Suppressor macrophage treated with lipopolysaccharide for 1 hour (primary cell): ENCODE measurements around the gene SEMA6D.

Experiments used
- DNase-seq, 3 donors: peaks; one replicate each; pipeline ENCODE4 v3.0.0-alpha.2; 2020 to 2022

Gene SEMA6D

GRCh38 chr15:47717036-47717612 is at the start of gene SEMA6D:
Gene SEMA6D (plus strand): TSS chr15:47717505. CDS start chr15:47759799, 42,294 bp downstream.
- DNase-seq, result peak in 2 of 3 donors; percentile 13 to 34

DNA sequence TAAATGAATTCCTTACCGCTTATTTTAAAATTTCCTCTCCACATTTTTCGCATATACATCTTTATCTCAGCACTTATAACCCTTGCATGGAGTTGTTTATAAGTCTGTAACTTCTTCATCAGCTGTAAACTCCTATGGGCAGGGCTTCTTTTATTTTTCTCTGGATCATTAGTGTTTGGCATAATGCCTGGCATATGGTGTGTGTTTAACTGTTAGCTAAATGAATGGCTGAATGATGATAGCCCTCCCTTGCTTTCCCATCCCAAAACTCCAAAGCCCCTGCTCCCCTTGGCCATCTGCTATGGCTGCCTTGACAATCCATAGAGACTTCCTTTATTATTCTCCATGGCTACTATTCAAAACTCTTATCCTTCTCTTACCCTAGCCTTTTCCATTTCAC is 48.1 kb upstream of the SEMA6D start:
- no peak for DNase-seq

DNA sequence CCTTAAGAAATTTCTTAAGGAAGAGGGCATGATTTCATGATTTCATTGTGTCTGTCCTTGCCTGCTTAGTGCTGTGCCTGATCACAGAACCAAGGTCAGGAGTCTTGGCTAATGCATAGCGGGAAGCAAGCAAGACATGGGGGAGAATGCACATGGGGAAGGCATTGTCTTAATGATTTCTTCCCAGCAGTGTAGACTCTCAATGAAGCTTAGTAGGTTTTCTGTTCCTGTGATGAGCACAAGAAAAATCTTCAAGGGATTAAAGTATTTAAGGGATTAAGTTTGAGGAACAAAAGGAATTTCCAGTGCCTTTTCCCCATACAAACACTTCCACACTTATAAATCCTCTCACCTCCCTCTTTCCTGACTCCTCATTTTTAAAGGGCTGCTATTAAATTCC is 46.9 kb upstream of the SEMA6D start:
- no peak for DNase-seq

DNA sequence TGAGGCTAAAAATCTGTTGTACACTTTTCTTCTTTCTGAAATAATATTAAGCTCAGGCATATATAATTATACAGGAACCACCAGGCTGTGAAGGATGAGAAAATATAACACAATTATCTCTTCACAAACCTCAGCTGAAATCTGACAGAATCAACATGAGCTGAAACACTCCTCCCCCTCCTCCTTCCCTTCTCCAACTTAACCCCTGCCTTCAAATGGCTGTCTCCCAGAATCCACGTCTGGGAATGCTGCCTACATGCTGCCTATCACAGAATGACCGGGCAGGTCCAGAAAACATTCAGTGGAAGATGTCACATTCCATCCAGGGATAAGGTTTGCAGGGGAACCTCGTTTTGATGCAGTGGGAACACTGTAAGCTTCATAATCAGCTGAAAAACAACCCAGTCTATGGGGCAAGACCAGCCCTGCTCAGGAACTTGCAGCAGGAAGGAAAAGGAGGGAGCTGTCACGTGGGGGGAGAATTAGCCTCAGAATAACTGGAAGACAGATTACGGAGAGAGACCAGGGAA is 44.0 kb upstream of the SEMA6D start:
- peak in 1 of 3 donors; percentile 3 for DNase-seq

- DNase-seq, result no peak
Observed at GRCh38 chr15:47674586-47675232, 42.6 kb upstream of the SEMA6D start.

DNA sequence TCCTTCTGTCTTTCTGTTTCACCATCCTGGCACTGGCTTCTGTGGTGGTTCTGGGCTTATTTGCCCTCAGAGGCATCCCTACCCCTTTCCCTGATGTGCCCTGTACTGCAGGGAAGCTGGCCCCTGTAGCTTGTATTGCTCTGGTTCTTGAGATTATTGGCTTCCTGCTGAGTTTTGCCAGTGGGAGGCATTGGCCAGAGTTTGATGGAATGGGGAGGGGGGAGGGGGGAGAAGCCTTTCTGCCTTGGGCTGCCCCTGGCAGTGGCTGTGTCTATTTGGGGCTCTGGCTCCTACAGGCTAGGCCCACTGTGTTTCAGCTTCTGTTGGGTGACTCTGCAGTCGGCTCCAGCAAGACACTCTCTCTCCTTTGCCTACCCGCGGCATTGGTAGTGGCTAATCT is 41.6 kb upstream of the SEMA6D start:
- no peak for DNase-seq

GRCh38 chr15:47678040-47678439 is 39.3 kb upstream of the SEMA6D start:
- no peak for DNase-seq

DNA sequence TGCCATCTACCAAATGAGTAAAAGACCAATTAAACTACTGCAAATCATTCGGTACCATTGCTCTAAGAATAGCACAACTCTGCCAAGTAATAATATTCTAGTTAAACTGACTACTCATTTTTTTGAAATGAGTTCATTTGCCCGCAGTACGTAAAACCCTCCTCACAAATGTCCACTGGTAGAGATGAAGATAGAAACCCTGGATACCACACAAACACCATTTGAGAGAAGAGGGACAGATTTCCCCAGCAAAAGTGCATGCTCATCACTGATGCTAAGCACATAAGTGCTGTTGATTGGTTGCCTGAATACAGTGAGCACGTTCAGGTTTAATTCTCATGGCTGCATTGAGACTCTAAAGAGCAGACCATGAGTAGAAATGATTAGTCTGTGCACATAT is 34.6 kb upstream of the SEMA6D start:
- DNase-seq, result no peak

GRCh38 chr15:47685141-47685870 is 32.0 kb upstream of the SEMA6D start:
- no peak for DNase-seq

DNA sequence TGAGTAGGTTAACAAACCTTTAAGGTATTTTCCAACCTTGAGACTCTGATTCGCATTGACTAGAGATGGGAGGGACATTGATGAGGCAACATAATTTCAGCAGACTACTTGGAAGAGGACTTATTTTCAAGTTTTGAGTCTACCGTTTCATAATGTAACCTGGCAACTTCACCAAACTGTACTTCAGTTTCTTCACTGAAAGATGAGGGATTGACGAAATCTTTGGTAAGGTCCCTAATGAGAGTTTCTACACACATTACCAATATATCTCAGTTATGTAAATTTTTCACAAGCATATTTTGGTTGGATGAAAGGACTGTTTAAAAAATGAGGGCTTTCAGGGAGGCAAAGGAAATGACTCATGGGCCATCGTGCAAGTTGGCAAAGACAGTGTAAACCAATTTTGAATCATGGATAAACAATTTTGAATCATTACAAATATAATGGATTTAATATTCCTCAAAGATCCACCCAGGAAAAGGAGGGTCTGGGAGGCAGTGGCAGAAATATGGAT is 28.7 kb upstream of the SEMA6D start:
- no peak for DNase-seq

DNA sequence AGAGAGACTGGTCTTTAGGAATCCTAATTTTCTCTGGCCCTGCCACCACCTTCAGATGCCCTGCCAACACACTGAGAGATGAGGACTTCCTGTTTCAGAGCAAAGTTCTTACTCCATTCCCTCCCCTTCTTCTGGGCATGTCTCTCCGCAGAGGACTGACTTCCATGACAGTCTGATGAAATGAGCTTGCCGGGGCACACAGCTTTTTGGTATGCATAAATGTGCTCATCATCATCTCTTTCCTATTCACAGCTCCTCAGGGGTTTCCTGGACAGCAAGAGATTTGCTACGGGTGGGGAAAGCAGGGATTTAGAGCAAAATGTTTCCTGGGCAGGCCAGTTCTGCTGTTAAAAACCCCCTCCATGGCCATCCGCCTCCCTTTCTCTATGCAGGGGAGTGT is 27.6 kb upstream of the SEMA6D start:
- peak in 1 of 3 donors; percentile 3 for DNase-seq

GRCh38 chr15:47691882-47692281 is 25.4 kb upstream of the SEMA6D start:
- no peak for DNase-seq

- no peak for DNase-seq
Observed at GRCh38 chr15:47696351-47696750, 21.0 kb upstream of the SEMA6D start.

GRCh38 chr15:47705281-47705997 is 11.9 kb upstream of the SEMA6D start:
- DNase-seq, result no peak

DNA sequence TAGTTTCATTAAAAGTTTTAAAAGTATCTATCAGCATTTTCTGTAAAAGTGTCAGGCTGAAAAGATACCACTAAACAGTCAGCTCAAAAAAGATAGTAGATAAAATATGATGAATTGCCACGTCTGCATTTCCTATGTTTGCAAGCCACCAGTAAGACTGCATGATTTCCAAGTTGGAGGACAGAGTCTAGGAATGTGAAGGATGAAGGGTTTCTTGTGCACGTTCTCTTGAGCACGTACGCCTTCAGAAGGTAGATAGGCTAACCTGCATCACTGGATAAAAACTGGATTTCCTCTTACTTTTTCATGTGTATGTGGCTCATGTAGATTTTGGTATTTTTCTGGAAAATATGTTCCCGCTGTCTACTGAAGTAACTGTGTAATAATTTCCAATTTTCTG is 9.9 kb upstream of the SEMA6D start:
- DNase-seq, result no peak

GRCh38 chr15:47708161-47708980 is 8.9 kb upstream of the SEMA6D start:
- DNase-seq, result peak; percentile 47 to 69 (median 65)

GRCh38 chr15:47711655-47712054 is 5.7 kb upstream of the SEMA6D start:
- DNase-seq, result peak in 1 of 3 donors; percentile 16

GRCh38 chr15:47715402-47715801 is 1.9 kb upstream of the SEMA6D start:
- no peak for DNase-seq

DNA sequence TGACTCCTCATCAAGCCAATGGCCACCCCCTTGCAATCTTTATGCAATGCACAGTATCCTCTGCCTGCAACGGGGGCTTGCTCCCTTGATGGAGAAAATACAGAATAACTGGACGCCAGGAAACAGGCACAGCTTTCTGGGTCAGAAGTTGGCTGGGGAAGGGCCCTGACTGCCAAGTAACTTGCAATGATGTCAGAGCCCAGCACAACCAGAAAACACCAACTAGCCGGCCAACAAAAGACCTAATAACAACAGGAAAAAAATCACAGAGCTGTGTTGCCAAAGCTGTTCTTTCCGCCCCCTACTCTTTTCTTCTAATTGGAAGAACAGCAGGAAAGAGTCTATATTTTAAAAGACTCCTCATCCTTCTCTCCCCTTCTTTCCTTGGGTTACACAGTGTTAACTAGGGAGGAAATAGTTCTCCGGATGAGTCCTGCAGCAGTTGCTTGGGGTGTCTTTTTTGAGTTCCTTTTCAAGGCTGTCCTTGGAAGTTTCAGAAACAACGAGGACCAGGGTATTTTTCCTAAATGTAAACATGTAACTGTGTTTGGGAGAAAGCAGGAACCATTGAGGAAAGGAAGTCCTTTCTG is 1.4 kb upstream of the SEMA6D start:
- DNase-seq, result no peak

- no peak for DNase-seq
Observed at GRCh38 chr15:47716516-47716915, 789 bp upstream of the SEMA6D start.
